ENCODE data around the gene HOXB7.

HOXB7 gene

GRCh38 chr17:48576479-48577309 is 34.1 kb downstream of the HOXB7 start:
- Histone ChIP-seq H3K27me3 (replicated peaks in 2 of 5; ENCODE audit: control insufficient read depth in 4 of 5, insufficient read depth in 5 of 5, low read length in 4 of 5) (no peaks in the 10 kb centered on the region), H3K4me3 (ENCODE audit: control insufficient read depth in 1 of 7, extremely low read depth in 1 of 7, insufficient read depth in 4 of 7, low read depth in 2 of 7, low read length in 6 of 7) (peak overlapping the region; percentile 24 to 86 (median 73)), H3K36me3 (ENCODE audit: control insufficient read depth in 4 of 4, insufficient read depth in 4 of 4, low read length in 3 of 4) (peaks cover 0 to 19% (median 9%) of the 10 kb centered on the region in 4 experiments), H3K4me1 (ENCODE audit: control extremely low read depth in 1 of 4, control insufficient read depth in 4 of 4, insufficient read depth in 4 of 4, low read length in 3 of 4) (peaks cover 7 to 89% (median 66%) of the 10 kb centered on the region in 4 experiments), H3K9me3 (ENCODE audit: control extremely low read depth in 1 of 5, control insufficient read depth in 4 of 5, insufficient read depth in 2 of 5, low read depth in 1 of 5, low read length in 4 of 5) (no peaks in the 10 kb centered on the region), H3K27ac (ENCODE audit: insufficient read depth in 1 of 2, low read depth in 1 of 2, low read length in 2 of 2, poor library complexity in 1 of 2, severe bottlenecking in 2 of 2) (peak overlapping the region in 1 of 2 experiments; percentile 81)
- ChIA-PET POLR2A (interaction anchor here (1.0 kb wide), 1 partner anchor 12 kb away, joined by 3 read pairs; no protein-coding TSS in a partner anchor), CTCF (interaction anchor here (0.7 to 1.8 kb wide), 4 partner anchors 10 to 48 kb away, joined by 3 to 4 read pairs (median 4); no protein-coding TSS in a partner anchor)
- WGBS (ENCODE audit: insufficient coverage): 4% methylated on average over 20 of the region's 43 CpGs
- DNase-seq: peak in 2 of 3 donors; percentile 51 to 58

DNA sequence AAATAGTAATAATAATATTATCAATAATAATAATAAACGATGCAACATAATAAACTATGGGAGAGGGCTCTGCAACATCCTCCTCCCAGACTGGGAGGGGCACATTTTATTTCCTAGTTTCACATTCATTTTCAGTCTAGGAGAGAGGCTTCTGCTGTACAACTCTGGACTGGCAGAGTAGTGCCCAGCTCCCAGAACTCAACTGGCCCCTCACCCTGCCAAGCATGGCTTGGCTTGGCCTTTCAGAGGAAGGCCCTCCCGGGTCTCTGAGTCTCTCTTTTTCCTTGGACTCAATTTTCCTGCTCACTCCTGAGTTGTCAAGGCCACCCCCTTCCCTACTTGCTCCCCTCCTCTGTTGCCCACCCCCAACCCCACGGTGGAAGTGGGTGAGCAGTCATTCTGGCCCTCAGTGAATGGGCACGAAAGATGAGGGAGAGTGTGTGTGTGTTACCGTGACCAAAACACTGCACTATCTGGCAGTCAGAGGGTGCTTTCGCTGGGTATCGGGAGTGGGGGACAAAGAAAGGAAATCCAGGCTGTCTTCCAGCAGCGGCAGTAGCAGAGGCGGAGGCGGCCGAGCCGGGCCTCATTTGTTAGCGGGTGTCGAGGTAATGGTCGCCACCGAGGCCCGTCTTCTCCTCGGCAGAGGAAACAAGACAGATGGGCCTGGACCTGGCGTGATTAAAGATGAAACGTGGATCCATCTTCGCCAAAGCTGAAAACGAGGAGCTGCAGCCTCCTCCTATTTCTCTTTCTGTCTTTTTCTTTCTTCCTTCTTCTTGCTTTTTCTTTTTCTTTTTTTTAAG is 34.9 kb downstream of the HOXB7 start:
- Histone ChIP-seq H3K9me3 (ENCODE audit: control extremely low read depth in 1 of 5, control insufficient read depth in 4 of 5, insufficient read depth in 2 of 5, low read depth in 1 of 5, low read length in 4 of 5) (no peaks in the 10 kb centered on the region), H3K27me3 (replicated peaks in 2 of 5; ENCODE audit: control insufficient read depth in 4 of 5, insufficient read depth in 5 of 5, low read length in 4 of 5) (no peaks in the 10 kb centered on the region), H3K4me1 (ENCODE audit: control extremely low read depth in 1 of 4, control insufficient read depth in 4 of 4, insufficient read depth in 4 of 4, low read length in 3 of 4) (peaks cover 7 to 89% (median 64%) of the 10 kb centered on the region in 4 experiments), H3K4me3 (ENCODE audit: control insufficient read depth in 1 of 7, extremely low read depth in 1 of 7, insufficient read depth in 4 of 7, low read depth in 2 of 7, low read length in 6 of 7) (peak overlapping the region in 6 of 7 experiments; percentile 10 to 85 (median 33)), H3K27ac (ENCODE audit: insufficient read depth in 1 of 2, low read depth in 1 of 2, low read length in 2 of 2, poor library complexity in 1 of 2, severe bottlenecking in 2 of 2) (peak overlapping the region in 1 of 2 experiments; percentile 81), H3K36me3 (ENCODE audit: control insufficient read depth in 4 of 4, insufficient read depth in 4 of 4, low read length in 3 of 4) (peaks cover 0 to 25% (median 12%) of the 10 kb centered on the region in 4 experiments)
- ChIA-PET CTCF (interaction anchor here (0.7 to 1.8 kb wide), 4 partner anchors 10 to 47 kb away, joined by 3 to 4 read pairs (median 4); no protein-coding TSS in a partner anchor), POLR2A (no interaction called here)
- DNase-seq: no peak
- WGBS (ENCODE audit: insufficient coverage): 39% methylated on average over 15 of the region's 22 CpGs

- no peaks in the 10 kb centered on the region for H3K9me3 ChIP-seq (ENCODE audit: control extremely low read depth in 1 of 5, control insufficient read depth in 4 of 5, insufficient read depth in 2 of 5, low read depth in 1 of 5, low read length in 4 of 5)
- no peak for DNase-seq
- POLR2A ChIA-PET: interaction anchor here (0.6 kb wide), 1 partner anchor 671 kb away, joined by 3 read pairs; no protein-coding TSS in a partner anchor
- H3K36me3 ChIP-seq (ENCODE audit: control insufficient read depth in 4 of 4, insufficient read depth in 4 of 4, low read length in 3 of 4): peaks cover 0 to 30% (median 16%) of the 10 kb centered on the region in 4 experiments
- 34% methylated on average over 3 of the region's 7 CpGs for WGBS (ENCODE audit: insufficient coverage)
- peaks cover 4 to 89% (median 60%) of the 10 kb centered on the region in 4 experiments for H3K4me1 ChIP-seq (ENCODE audit: control extremely low read depth in 1 of 4, control insufficient read depth in 4 of 4, insufficient read depth in 4 of 4, low read length in 3 of 4)
- no peaks in the 10 kb centered on the region for H3K27me3 ChIP-seq (replicated peaks in 2 of 5; ENCODE audit: control insufficient read depth in 4 of 5, insufficient read depth in 5 of 5, low read length in 4 of 5)
- peak overlapping the region in 2 of 7 experiments; percentile 66 to 85 for H3K4me3 ChIP-seq (ENCODE audit: control insufficient read depth in 1 of 7, extremely low read depth in 1 of 7, insufficient read depth in 4 of 7, low read depth in 2 of 7, low read length in 6 of 7)
- H3K27ac ChIP-seq (ENCODE audit: insufficient read depth in 1 of 2, low read depth in 1 of 2, low read length in 2 of 2, poor library complexity in 1 of 2, severe bottlenecking in 2 of 2): no peak overlapping the region
- CTCF ChIA-PET: interaction anchor here (1.0 to 1.3 kb wide), 2 partner anchors 35 to 82 kb away, joined by 3 to 4 read pairs; no protein-coding TSS in a partner anchor
Measured at GRCh38 chr17:48575066-48575582, 35.7 kb downstream of the HOXB7 start.

DNA sequence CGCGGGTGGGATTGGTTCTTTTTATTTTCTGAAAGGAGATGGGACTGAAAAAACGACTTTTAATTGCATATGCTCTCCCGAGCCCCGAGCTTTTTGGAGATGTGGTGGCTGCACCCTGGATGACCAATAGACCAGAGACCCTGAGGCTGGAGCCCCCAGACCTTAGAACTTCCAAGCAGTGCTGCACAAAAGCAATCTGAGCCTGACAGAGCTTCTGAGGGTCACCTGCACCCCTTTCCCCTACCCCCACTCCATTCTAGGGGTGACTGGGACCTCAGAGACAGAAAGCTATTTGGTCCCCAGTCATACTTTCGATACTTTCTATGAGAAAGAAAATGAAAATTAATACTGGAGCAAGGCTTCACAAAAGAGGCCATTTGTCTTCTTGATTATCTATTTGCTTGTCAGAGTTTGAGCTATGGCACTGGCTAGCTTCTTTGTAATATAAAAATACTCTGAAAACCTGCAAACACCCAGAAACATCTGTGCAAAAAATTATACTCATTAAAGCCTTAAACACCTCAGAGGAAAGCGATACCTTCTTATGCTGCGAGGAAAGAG is 36.2 kb downstream of the HOXB7 start:
- peaks cover 4 to 89% (median 58%) of the 10 kb centered on the region in 4 experiments for H3K4me1 ChIP-seq (ENCODE audit: control extremely low read depth in 1 of 4, control insufficient read depth in 4 of 4, insufficient read depth in 4 of 4, low read length in 3 of 4)

DNA sequence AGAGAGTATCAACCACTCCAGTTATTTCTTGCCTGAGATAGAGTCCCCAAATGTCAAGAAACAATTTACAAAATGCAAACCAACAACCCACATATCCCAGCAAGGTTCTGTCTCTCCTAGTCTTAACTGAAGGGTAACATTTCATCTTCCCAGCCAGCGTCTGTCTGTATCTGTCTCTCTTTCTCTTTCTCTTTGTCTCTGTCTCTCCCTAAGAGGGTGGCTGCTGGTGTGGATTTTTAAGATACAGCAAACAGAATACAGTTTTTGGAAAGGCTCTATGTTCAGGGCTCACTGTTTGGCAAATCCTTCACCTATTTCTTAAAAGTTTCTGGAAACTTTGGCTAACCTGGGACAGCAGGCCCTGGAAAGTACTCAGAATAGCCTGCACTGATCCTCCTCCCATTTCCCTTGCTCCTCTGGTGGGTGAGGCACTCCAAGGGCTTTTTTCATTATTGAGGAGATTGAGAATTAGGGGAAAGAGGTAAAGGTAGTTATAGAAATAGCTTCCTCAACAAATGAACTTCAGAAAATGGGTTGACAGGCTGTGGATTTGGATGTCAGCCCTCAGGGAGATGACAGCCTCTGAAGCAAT is 38.9 kb downstream of the HOXB7 start:
- 86% methylated on average over 1 of the region's 1 CpG for WGBS (ENCODE audit: insufficient coverage)
- POLR2A ChIA-PET: no interaction called here
- CTCF ChIA-PET: no interaction called here

More for the DNA sequence above, 36.2 kb downstream of the HOXB7 start:
- WGBS (ENCODE audit: insufficient coverage): 91% methylated on average over 6 of the region's 8 CpGs
- no peaks in the 10 kb centered on the region for H3K27me3 ChIP-seq (replicated peaks in 2 of 5; ENCODE audit: control insufficient read depth in 4 of 5, insufficient read depth in 5 of 5, low read length in 4 of 5)
- H3K36me3 ChIP-seq (ENCODE audit: control insufficient read depth in 4 of 4, insufficient read depth in 4 of 4, low read length in 3 of 4): peaks cover 0 to 30% (median 16%) of the 10 kb centered on the region in 4 experiments
- CTCF ChIA-PET: interaction anchor here (0.9 to 1.3 kb wide), 3 partner anchors 35 to 223 kb away, joined by 3 to 4 read pairs (median 3); no protein-coding TSS in a partner anchor
- DNase-seq: no peak
- no peak overlapping the region for H3K27ac ChIP-seq (ENCODE audit: insufficient read depth in 1 of 2, low read depth in 1 of 2, low read length in 2 of 2, poor library complexity in 1 of 2, severe bottlenecking in 2 of 2)
- H3K4me3 ChIP-seq (ENCODE audit: control insufficient read depth in 1 of 7, extremely low read depth in 1 of 7, insufficient read depth in 4 of 7, low read depth in 2 of 7, low read length in 6 of 7): no peak overlapping the region
- no peaks in the 10 kb centered on the region for H3K9me3 ChIP-seq (ENCODE audit: control extremely low read depth in 1 of 5, control insufficient read depth in 4 of 5, insufficient read depth in 2 of 5, low read depth in 1 of 5, low read length in 4 of 5)
- POLR2A ChIA-PET: interaction anchor here (0.6 to 0.7 kb wide), 2 partner anchors 31 to 670 kb away, joined by 3 to 4 read pairs; no protein-coding TSS in a partner anchor

More for the DNA sequence above, 38.9 kb downstream of the HOXB7 start:
- no peak for DNase-seq
- Histone ChIP-seq H3K27me3 (replicated peaks in 2 of 5; ENCODE audit: control insufficient read depth in 4 of 5, insufficient read depth in 5 of 5, low read length in 4 of 5) (no peaks in the 10 kb centered on the region), H3K4me3 (ENCODE audit: control insufficient read depth in 1 of 7, extremely low read depth in 1 of 7, insufficient read depth in 4 of 7, low read depth in 2 of 7, low read length in 6 of 7) (no peak overlapping the region), H3K9me3 (ENCODE audit: control extremely low read depth in 1 of 5, control insufficient read depth in 4 of 5, insufficient read depth in 2 of 5, low read depth in 1 of 5, low read length in 4 of 5) (no peaks in the 10 kb centered on the region), H3K27ac (ENCODE audit: insufficient read depth in 1 of 2, low read depth in 1 of 2, low read length in 2 of 2, poor library complexity in 1 of 2, severe bottlenecking in 2 of 2) (no peak overlapping the region), H3K36me3 (ENCODE audit: control insufficient read depth in 4 of 4, insufficient read depth in 4 of 4, low read length in 3 of 4) (peaks cover 0 to 36% (median 16%) of the 10 kb centered on the region in 4 experiments), H3K4me1 (ENCODE audit: control extremely low read depth in 1 of 4, control insufficient read depth in 4 of 4, insufficient read depth in 4 of 4, low read length in 3 of 4) (peaks cover 0 to 99% (median 64%) of the 10 kb centered on the region in 4 experiments)
